SU-DHL-6 (cell line): Measurements from ENCODE around the gene NTF4.

Experiments used
- H2AFZ ChIP-seq: fragments of 200-600 bp; sonication (generic); 2 replicates; pipeline ENCODE4 v1.6.1; 2014; ENCODE audit warnings: low read depth, mild to moderate bottlenecking, moderate library complexity, mixed read lengths, antibody characterized with exemption, low read length; ENCODE audit not compliant: severe bottlenecking
- H3F3A ChIP-seq: fragments of 200-600 bp; shearing (Covaris generic); 2 replicates; pipeline ENCODE4 v1.6.0; 2016; ENCODE audit warnings: antibody characterized with exemption, mild to moderate bottlenecking; ENCODE audit not compliant: insufficient read depth
- H3K27ac ChIP-seq: fragments of 200-600 bp; sonication (generic); 2 replicates; pipeline ENCODE4 v1.5.1; 2016; ENCODE audit warnings: low read depth, mild to moderate bottlenecking, low read length, moderate library complexity, mixed read lengths
- H3K27me3 ChIP-seq: fragments of 200-600 bp; sonication (generic), shearing (Covaris generic); 2 replicates; pipeline ENCODE4 v1.6.0; 2014; ENCODE audit warnings: mild to moderate bottlenecking, low read length
- H3K36me3 ChIP-seq: fragments of 200-600 bp; sonication (generic); 2 replicates; pipeline ENCODE4 v1.6.1; 2014; ENCODE audit warnings: mild to moderate bottlenecking, low read length, mixed read lengths
- H3K4me2 ChIP-seq: fragments of 300-600, 200-600 bp; shearing (Covaris generic), sonication (generic); 2 replicates; pipeline ENCODE4 v1.6.0; 2014; ENCODE audit warnings: low read length, low read depth, mild to moderate bottlenecking; ENCODE audit not compliant: poor library complexity, severe bottlenecking
- H3K4me3 ChIP-seq: fragments of 200-600 bp; sonication (generic); 2 replicates; pipeline ENCODE4 v1.5.1; 2014; ENCODE audit warnings: antibody characterized with exemption, low read length, mild to moderate bottlenecking, mixed read lengths; ENCODE audit not compliant: insufficient read depth, poor library complexity, severe bottlenecking
- H3K79me2 ChIP-seq: fragments of 200-600 bp; sonication (generic); 2 replicates; pipeline ENCODE4 v1.6.1; 2014; ENCODE audit warnings: mild to moderate bottlenecking, low read length, moderate library complexity; ENCODE audit not compliant: insufficient read depth
- H3K9ac ChIP-seq: fragments of 200-600 bp; sonication (generic); 2 replicates; pipeline ENCODE4 v1.7.0; 2014; ENCODE audit warnings: mild to moderate bottlenecking, low read length
- H3K9me2 ChIP-seq: fragments of 200-600 bp; sonication (generic); replicated peaks from 2 replicates; pipeline ENCODE4 v1.6.1; 2014; ENCODE audit warnings: low read length; ENCODE audit not compliant: insufficient read depth
- H3K9me3 ChIP-seq: fragments of 200-600 bp; sonication (generic); 2 replicates; pipeline ENCODE4 v1.6.1; 2014; ENCODE audit warnings: low read length, mixed read lengths; ENCODE audit not compliant: insufficient read depth
- H4K20me1 ChIP-seq: fragments of 200-600 bp; sonication (generic); 2 replicates; pipeline ENCODE4 v1.6.1; 2014; ENCODE audit warnings: low read depth, mild to moderate bottlenecking, antibody characterized with exemption, low read length, moderate library complexity, mixed read lengths
- EZH2phosphoT487 ChIP-seq: fragments of 200-600 bp; sonication (generic), shearing (Covaris generic); conservative IDR thresholded peaks from 2 replicates; pipeline ENCODE4 v1.6.1; 2018; ENCODE audit warnings: mild to moderate bottlenecking, antibody characterized with exemption, low read length, moderate library complexity, mixed read lengths
- TF ChIP-seq, protein P1 (sequence below): fragments of 200-600 bp; sonication (generic); IDR thresholded peaks from one replicate; pipeline ENCODE4 v1.5.1; 2017; ENCODE audit warnings: antibody characterized with exemption, mild to moderate bottlenecking, low read length, moderate library complexity; ENCODE audit not compliant: insufficient read depth, poor library complexity, severe bottlenecking

NTF4 gene

DNA sequence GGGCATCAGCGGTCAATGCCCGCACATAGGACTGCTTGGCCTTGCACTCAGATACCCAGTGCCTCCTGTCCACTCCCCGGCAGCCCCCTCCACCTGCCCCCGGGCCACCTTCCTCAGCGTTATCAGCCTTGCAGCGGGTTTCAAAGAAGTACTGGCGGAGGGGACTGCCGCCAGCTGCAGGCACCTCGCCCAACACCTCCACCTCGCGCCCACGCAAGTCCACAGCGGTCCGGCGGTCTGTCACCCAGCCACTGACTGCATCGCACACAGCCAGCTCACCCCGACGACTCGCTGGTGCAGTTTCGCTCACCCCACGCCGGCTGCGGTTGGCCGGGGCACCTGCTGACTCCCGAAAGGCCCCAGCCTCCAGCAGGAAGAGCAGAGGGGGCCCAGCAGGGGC lies 3.2 kb downstream of the NTF4 start:
- Histone ChIP-seq H3K9me2 (no peaks in the 10 kb centered on the region), H3F3A (no peaks in the 10 kb centered on the region), H2AFZ (no peak overlapping the region), H3K9me3 (no peaks in the 10 kb centered on the region), H4K20me1 (no peaks in the 10 kb centered on the region), H3K27me3 (no peaks in the 10 kb centered on the region), H3K36me3 (no peaks in the 10 kb centered on the region), H3K9ac (no peak overlapping the region), H3K4me3 (no peak overlapping the region), H3K27ac (no peak overlapping the region), H3K79me2 (no peaks in the 10 kb centered on the region), H3K4me2 (no peak overlapping the region)
- TF ChIP-seq EZH2phosphoT487: no peak
- TF ChIP-seq, protein P1, sequence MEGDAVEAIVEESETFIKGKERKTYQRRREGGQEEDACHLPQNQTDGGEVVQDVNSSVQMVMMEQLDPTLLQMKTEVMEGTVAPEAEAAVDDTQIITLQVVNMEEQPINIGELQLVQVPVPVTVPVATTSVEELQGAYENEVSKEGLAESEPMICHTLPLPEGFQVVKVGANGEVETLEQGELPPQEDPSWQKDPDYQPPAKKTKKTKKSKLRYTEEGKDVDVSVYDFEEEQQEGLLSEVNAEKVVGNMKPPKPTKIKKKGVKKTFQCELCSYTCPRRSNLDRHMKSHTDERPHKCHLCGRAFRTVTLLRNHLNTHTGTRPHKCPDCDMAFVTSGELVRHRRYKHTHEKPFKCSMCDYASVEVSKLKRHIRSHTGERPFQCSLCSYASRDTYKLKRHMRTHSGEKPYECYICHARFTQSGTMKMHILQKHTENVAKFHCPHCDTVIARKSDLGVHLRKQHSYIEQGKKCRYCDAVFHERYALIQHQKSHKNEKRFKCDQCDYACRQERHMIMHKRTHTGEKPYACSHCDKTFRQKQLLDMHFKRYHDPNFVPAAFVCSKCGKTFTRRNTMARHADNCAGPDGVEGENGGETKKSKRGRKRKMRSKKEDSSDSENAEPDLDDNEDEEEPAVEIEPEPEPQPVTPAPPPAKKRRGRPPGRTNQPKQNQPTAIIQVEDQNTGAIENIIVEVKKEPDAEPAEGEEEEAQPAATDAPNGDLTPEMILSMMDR: no peak

DNA sequence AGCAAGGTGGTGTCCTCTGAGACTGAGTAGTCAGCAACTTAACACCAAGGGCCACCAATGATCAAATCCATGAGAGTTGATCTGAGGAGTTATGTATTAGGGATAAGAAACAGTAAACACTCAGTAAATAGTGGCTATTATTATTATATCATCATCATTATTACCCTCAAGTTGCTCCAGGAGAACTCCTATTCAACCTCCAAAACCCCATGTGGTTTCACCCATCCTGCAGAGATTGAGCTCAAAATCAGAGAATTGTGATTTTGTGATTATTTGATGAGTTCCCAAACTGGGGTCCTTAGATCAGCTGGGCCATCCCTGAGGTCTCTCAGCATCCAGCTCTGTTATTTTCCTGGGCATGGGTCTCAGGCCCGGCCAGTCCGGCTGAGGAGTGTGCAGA lies 3.6 kb downstream of the NTF4 start:
- Histone ChIP-seq H3K9me2 (no peaks in the 10 kb centered on the region), H3K79me2 (no peaks in the 10 kb centered on the region), H4K20me1 (no peaks in the 10 kb centered on the region), H3F3A (no peaks in the 10 kb centered on the region), H2AFZ (no peak overlapping the region), H3K4me3 (no peak overlapping the region), H3K4me2 (no peak overlapping the region), H3K27ac (no peak overlapping the region), H3K36me3 (no peaks in the 10 kb centered on the region), H3K27me3 (no peaks in the 10 kb centered on the region), H3K9ac (no peak overlapping the region), H3K9me3 (no peaks in the 10 kb centered on the region)
- TF ChIP-seq, protein P1: no peak
- TF ChIP-seq EZH2phosphoT487: no peak

DNA sequence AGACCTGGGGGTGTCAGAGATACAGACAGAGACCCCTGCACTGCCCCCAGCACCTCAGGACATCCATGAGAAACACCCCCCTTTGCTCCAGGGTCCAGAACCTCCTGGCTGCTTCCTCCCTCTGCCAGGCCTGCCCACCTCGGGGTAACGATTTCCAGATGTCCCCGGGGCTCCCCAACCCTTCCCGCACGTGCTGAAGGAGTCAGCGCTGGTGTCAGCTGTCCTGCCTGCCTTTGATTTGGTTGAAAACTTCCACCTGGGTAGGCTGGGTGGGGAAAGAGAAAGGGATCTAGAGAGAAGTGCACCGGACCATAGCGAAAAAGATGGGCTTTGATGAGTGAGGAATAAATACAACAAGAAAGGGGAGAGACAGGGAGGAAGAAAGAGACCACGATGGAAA lies 5.6 kb downstream of the NTF4 start:
- H3K27ac ChIP-seq: no peak overlapping the region
- TF ChIP-seq, protein P1: no peak
- TF ChIP-seq EZH2phosphoT487: no peak
- H3F3A ChIP-seq: no peaks in the 10 kb centered on the region
- H3K36me3 ChIP-seq: no peaks in the 10 kb centered on the region
- no peak overlapping the region for H3K4me2 ChIP-seq
- H3K4me3 ChIP-seq: no peak overlapping the region
- H3K9me2 ChIP-seq: no peaks in the 10 kb centered on the region
- H3K9me3 ChIP-seq: no peaks in the 10 kb centered on the region
- no peaks in the 10 kb centered on the region for H4K20me1 ChIP-seq
- no peaks in the 10 kb centered on the region for H3K79me2 ChIP-seq
- no peaks in the 10 kb centered on the region for H3K27me3 ChIP-seq
- H2AFZ ChIP-seq: no peak overlapping the region
- H3K9ac ChIP-seq: no peak overlapping the region

DNA sequence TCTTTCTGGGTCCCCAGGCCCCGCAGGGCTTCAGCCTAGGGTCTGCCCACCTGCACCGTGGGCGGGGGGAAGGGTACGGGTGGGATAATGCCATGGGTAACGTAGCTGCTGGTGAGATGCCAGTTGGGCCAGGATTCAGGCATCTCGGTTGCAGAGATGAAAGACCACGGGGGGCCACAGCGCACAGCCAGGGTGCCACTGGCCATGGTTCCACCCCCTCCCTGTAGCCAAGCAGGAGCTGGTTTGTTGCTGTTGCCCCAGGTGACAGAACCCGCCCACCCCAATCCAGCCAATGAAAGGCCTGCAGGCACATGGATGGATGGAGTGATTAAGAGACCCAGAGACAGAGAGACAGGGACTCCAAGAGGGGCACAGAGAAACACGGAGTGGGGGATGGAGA lies 6.1 kb downstream of the NTF4 start:
- Histone ChIP-seq H3K4me2 (no peak overlapping the region), H4K20me1 (no peaks in the 10 kb centered on the region), H3K9me2 (no peaks in the 10 kb centered on the region), H3K4me3 (no peak overlapping the region), H3K36me3 (no peaks in the 10 kb centered on the region), H3K79me2 (no peaks in the 10 kb centered on the region), H2AFZ (no peak overlapping the region), H3F3A (no peaks in the 10 kb centered on the region), H3K27me3 (no peaks in the 10 kb centered on the region), H3K27ac (no peak overlapping the region), H3K9me3 (no peaks in the 10 kb centered on the region), H3K9ac (no peak overlapping the region)
- TF ChIP-seq, protein P1: no peak
- no peak for TF ChIP-seq EZH2phosphoT487
